Posterior cingulate gyrus (tissue), 11 donors: ENCODE results near the gene SS18L1.
A peak's percentile ranks its signal among the peaks of the same experiment; 100 is the strongest.

Experiments used
- DNase-seq, 10 donors: peaks; one replicate each; pipeline versions ENCODE4 v3.0.0 to v3.0.0-alpha.2; 2020 to 2021; ENCODE audit warnings: mixed read lengths in 3 of 10
- intact Hi-C: fragments of 100-400 bp; cut with DNase I; formaldehyde crosslinking; loops from one replicate; pipeline ENCODE4 v1.15.1; 2023

Gene SS18L1

GRCh38 chr20:62202676-62203377 lies 59.3 kb downstream of the SS18L1 start:
- DNase-seq, result peak in 4 of 10 donors; percentile 15 to 67 (median 44)
- intact Hi-C loops, result no loop called here

- DNase-seq, result peak in 4 of 10 donors; percentile 16 to 59 (median 46)
- intact Hi-C loops, result no loop called here
These were observed 59.9 kb downstream of the SS18L1 start for GRCh38 chr20:62203378-62204030.

- intact Hi-C loops, result no loop called here
These were observed 62.2 kb downstream of the SS18L1 start for GRCh38 chr20:62205618-62206387.

GRCh38 chr20:62206388-62206775 lies 62.8 kb downstream of the SS18L1 start:
- intact Hi-C loops, result no loop called here
- peak in 2 of 10 donors; percentile 15 to 52 for DNase-seq

More at GRCh38 chr20:62205618-62206387, 62.2 kb downstream of the SS18L1 start:
- DNase-seq, result peak in 4 of 10 donors; percentile 20 to 80 (median 68)

- DNase-seq, result peak in 4 of 10 donors; percentile 38 to 81 (median 70)
- intact Hi-C loops, result no loop called here
These were observed 64.7 kb downstream of the SS18L1 start for GRCh38 chr20:62208061-62208794.

GRCh38 chr20:62208795-62209755 lies 65.5 kb downstream of the SS18L1 start:
- peak in 4 of 10 donors; percentile 27 to 72 (median 64) for DNase-seq
- intact Hi-C loops, result no loop called here

GRCh38 chr20:62209850-62210495 lies 66.4 kb downstream of the SS18L1 start:
- peak in 4 of 10 donors; percentile 6 to 72 (median 54) for DNase-seq
- intact Hi-C loops, result no loop called here

- peak in 4 of 10 donors; percentile 26 to 82 (median 56) for DNase-seq
- intact Hi-C loops, result no loop called here
These were observed 66.9 kb downstream of the SS18L1 start for GRCh38 chr20:62210496-62210855.

- intact Hi-C loops, result no loop called here
- DNase-seq, result peak in 4 of 10 donors; percentile 3 to 62 (median 54)
These were observed 67.6 kb downstream of the SS18L1 start for GRCh38 chr20:62211216-62211615.

- DNase-seq, result peak in 4 of 10 donors; percentile 1 to 49 (median 27)
- intact Hi-C loops, result no loop called here
These were observed 68.3 kb downstream of the SS18L1 start for GRCh38 chr20:62211769-62212288.

GRCh38 chr20:62212299-62212698 lies 68.7 kb downstream of the SS18L1 start:
- peak in 3 of 10 donors; percentile 7 to 71 (median 67) for DNase-seq
- intact Hi-C loops, result no loop called here

- intact Hi-C loops, result no loop called here
- DNase-seq, result peak in 2 of 10 donors; percentile 4 to 73
These were observed 70.5 kb downstream of the SS18L1 start for GRCh38 chr20:62214067-62214466.

GRCh38 chr20:62215020-62215990 lies 71.7 kb downstream of the SS18L1 start:
- intact Hi-C loops, result no loop called here
- DNase-seq, result peak in 1 of 10 donors; percentile 76

GRCh38 chr20:62215991-62216635 lies 72.5 kb downstream of the SS18L1 start:
- intact Hi-C loops, result no loop called here
- peak in 2 of 10 donors; percentile 57 to 66 for DNase-seq

- DNase-seq, result peak in 2 of 10 donors; percentile 62 to 80
- intact Hi-C loops, result no loop called here
These were observed 73.3 kb downstream of the SS18L1 start for GRCh38 chr20:62216636-62217566.
